Measurements from ENCODE around the gene GGT6.

The GGT6 gene

GRCh38 chr17:4549781-4550533, 10.4 kb downstream of the GGT6 start:
- no peak for DNase-seq

- no peak for DNase-seq
These were observed 11.5 kb downstream of the GGT6 start for GRCh38 chr17:4548721-4549531.

- no peak for DNase-seq
These were observed 12.3 kb downstream of the GGT6 start for GRCh38 chr17:4548061-4548461.

GRCh38 chr17:4547118-4547906, 13.1 kb downstream of the GGT6 start:
- no peak for DNase-seq

- no peak for DNase-seq
These were observed 15.0 kb downstream of the GGT6 start for GRCh38 chr17:4545217-4545951.

GRCh38 chr17:4544951-4545216, 15.5 kb downstream of the GGT6 start:
- DNase-seq, result no peak

GRCh38 chr17:4544135-4544950, 16.0 kb downstream of the GGT6 start:
- DNase-seq, result no peak

- DNase-seq, result no peak
These were observed 16.8 kb downstream of the GGT6 start for GRCh38 chr17:4543557-4544026.

- no peak for DNase-seq
These were observed 17.6 kb downstream of the GGT6 start for GRCh38 chr17:4542726-4543191.

GRCh38 chr17:4542003-4542725, 18.2 kb downstream of the GGT6 start:
- no peak for DNase-seq

GRCh38 chr17:4541328-4542002, 18.9 kb downstream of the GGT6 start:
- no peak for DNase-seq

GRCh38 chr17:4540687-4541327, 19.6 kb downstream of the GGT6 start:
- no peak for DNase-seq

GRCh38 chr17:4540224-4540651, 20.1 kb downstream of the GGT6 start:
- no peak for DNase-seq

- DNase-seq, result no peak
These were observed 20.7 kb downstream of the GGT6 start for GRCh38 chr17:4539576-4540223.

- DNase-seq, result no peak
These were observed 21.4 kb downstream of the GGT6 start for GRCh38 chr17:4539025-4539424.

GRCh38 chr17:4538236-4539002, 22.0 kb downstream of the GGT6 start:
- no peak for DNase-seq

GRCh38 chr17:4537451-4538235, 22.7 kb downstream of the GGT6 start:
- DNase-seq, result no peak

All from activated CD4-positive, alpha-beta T cell treated with anti-CD3 and anti-CD28 coated beads for 4 hours (primary cell).